Muscle of leg (tissue), 11 donors: ENCODE measurements around the gene ARHGEF16. TPM values are rescaled to one million over a fixed set of nuclear protein-coding genes. Genes with fewer than 3 reads are reported as not detected.

Source experiments
- DNase-seq: peaks from one replicate; pipeline ENCODE4 v3.0.0; 2013
- H3K27ac ChIP-seq: one replicate; pipeline ENCODE4 v1.5.1; 2013; ENCODE audit warnings: mild to moderate bottlenecking, low read length, control low read depth
- H3K27me3 ChIP-seq: one replicate; pipeline ENCODE4 v1.6.1; 2013; ENCODE audit warnings: low read length; ENCODE audit not compliant: control insufficient read depth, insufficient read depth
- H3K36me3 ChIP-seq: one replicate; pipeline ENCODE4 v1.6.1; 2013; ENCODE audit warnings: low read length; ENCODE audit not compliant: control insufficient read depth, insufficient read depth
- H3K4me1 ChIP-seq: one replicate; pipeline ENCODE4 v1.6.1; 2013; ENCODE audit warnings: low read length; ENCODE audit not compliant: control insufficient read depth, insufficient read depth
- H3K4me3 ChIP-seq: one replicate; pipeline ENCODE4 v1.5.1; 2013; ENCODE audit warnings: low read length, control low read depth
- H3K9me3 ChIP-seq: replicated peaks from 2 replicates; pipeline ENCODE4 v1.6.1; 2013; ENCODE audit warnings: low read depth, low read length; ENCODE audit not compliant: control insufficient read depth
- WGBS: methylation state at CpG from one replicate; pipeline ENCODE4 v1.1.5; 2013; ENCODE audit warnings: missing lambda C conversion rate; ENCODE audit not compliant: insufficient coverage; 5-methylcytosine and 5-hydroxymethylcytosine counted together
- polyA plus RNA-seq, 8 donors: library from polyadenylated mRNA; unstranded; fragments of 120-200 nt; gene quantifications; one replicate each; pipeline versions ENCODE4 v1.2.1 to v1.2.3, GENCODE V29; 2013; ENCODE audit warnings: inconsistent platforms in 1 of 8, low replicate concordance in 1 of 8; ENCODE audit not compliant: insufficient read length in 8 of 8, insufficient read depth in 1 of 8
- total RNA-seq: library from RNA; stranded (reverse); fragments of 120-200 nt; gene quantifications from one replicate; pipeline ENCODE4 v1.2.4, GENCODE V29; 2013

Gene ARHGEF16
- total and polyA plus RNA-seq, 9 donors = 0.35 to 2.3 (median 0.53) TPM

DNA sequence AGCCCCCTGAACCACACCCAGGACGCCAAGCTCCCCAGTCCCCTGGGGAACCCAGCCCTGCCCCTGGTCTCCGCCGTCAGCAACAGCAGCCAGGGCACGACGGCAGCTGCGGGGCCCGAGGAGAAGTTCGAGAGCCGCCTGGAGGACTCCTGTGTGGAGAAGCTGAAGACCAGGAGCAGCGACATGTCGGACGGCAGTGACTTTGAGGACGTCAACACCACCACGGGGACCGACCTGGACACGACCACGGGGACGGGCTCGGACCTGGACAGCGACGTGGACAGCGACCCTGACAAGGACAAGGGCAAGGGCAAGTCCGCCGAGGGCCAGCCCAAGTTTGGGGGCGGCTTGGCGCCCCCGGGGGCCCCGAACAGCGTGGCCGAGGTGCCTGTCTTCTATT, 42.7 kb upstream of the ARHGEF16 start:
- Histone ChIP-seq H3K4me1 (peaks cover 7% of the 10 kb centered on the region), H3K36me3 (no peaks in the 10 kb centered on the region), H3K27me3 (peaks cover 14% of the 10 kb centered on the region), H3K4me3 (no peak overlapping the region), H3K27ac (no peak overlapping the region), H3K9me3 (peaks cover 3% of the 10 kb centered on the region)
- DNase-seq = no peak
- WGBS = 83% methylated on average over 28 of the region's 30 CpGs

DNA sequence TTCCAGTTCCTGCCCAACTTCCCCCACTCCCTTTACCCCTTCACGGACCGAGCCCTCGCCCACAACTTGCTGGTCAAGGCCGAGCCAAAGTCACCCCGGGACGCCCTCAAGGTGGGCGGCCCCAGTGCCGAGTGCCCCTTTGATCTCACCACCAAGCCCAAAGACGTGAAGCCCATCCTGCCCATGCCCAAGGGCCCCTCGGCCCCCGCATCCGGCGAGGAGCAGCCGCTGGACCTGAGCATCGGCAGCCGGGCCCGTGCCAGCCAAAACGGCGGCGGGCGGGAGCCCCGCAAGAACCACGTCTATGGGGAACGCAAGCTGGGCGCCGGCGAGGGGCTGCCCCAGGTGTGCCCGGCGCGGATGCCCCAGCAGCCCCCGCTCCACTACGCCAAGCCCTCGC, 42.1 kb upstream of the ARHGEF16 start:
- Histone ChIP-seq H3K4me3 (no peak overlapping the region), H3K27ac (no peak overlapping the region), H3K4me1 (peaks cover 7% of the 10 kb centered on the region), H3K27me3 (peaks cover 14% of the 10 kb centered on the region), H3K9me3 (peaks cover 8% of the 10 kb centered on the region), H3K36me3 (no peaks in the 10 kb centered on the region)
- 90% methylated on average over 30 of the region's 33 CpGs for WGBS
- DNase-seq = no peak

DNA sequence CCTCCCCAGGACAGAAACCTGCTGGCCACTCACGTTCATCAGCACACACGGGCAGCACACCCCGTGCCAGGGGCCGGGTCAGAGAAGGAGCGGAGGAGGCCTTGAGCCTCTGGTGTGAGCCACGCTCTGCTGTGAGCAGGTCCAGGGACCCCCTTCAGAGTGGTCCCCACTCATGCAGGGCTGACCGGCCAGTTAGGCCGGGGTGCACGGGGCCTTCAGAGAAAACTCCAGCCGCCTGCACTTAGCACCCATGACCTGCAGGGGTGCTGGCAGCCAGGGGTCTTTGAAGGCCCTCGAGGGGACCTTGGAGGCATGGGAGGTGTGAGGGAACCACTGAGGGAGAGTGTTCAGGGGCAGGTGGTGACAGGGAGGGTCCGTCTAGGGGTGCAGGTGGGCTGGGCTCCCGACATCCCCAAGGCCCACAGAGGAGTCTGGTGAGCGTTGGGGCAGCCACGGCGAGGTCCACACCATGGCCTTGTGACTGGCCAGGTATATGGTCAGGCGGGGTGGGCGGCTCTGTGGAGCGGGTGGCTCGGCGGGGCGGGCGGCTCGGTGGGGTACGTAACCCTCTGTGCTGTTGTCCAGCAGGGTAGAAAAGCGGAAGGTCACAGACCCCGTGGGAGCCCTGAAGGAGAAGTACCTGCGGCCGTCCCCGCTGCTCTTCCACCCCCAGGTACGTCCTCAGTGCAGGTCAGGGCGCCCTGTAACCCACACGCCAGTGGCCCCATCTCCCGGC, 40.3 kb upstream of the ARHGEF16 start:
- DNase-seq = no peak
- peaks cover 7% of the 10 kb centered on the region for H3K4me1 ChIP-seq
- no peaks in the 10 kb centered on the region for H3K36me3 ChIP-seq
- WGBS = 91% methylated on average over 34 of the region's 34 CpGs
- no peak overlapping the region for H3K4me3 ChIP-seq
- peaks cover 8% of the 10 kb centered on the region for H3K9me3 ChIP-seq
- no peak overlapping the region for H3K27ac ChIP-seq
- H3K27me3 ChIP-seq = peaks cover 9% of the 10 kb centered on the region

DNA sequence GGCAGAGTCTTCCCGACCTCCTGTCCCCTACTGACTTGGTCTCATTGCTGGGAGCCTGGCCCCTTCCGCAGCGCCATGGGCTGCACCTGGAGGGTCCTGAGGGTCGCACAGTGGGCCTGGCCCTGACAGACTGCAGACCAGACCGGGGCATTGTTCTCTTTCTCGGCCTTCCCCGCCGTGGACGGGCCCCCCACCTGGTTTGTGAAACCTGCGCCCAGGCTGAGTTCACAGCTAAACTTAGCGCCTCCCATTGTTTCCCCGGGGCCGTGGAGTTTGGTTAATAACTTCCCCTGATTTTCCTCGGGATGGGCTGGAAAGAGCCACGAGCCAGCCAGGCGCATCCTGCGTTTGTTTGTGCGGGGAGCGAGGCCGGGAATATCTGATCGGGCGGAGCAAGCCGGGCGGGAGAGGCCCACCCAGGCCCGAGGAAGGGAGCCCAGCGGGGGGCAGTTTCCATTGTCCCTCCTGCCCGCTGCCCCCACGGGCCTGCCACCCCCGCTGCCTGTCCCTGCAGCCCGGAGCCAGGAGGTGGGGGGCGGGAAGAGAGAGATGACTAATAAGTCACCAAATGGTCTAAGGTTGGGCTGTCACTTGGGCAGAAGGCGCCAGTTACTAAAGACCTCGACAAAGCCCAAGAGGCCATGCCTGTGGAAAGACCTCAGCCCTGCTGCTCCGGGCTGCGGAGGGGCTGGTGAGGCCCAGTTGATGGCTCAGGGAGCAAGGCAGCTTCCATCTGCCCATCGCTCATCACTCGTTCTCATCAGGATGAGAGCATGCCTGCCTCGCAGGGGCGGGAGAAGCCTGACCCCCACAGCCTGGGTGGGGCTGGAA, 39.0 kb upstream of the ARHGEF16 start:
- Histone ChIP-seq H3K27me3 (peaks cover 16% of the 10 kb centered on the region), H3K27ac (peak overlapping the region; percentile 59)

DNA sequence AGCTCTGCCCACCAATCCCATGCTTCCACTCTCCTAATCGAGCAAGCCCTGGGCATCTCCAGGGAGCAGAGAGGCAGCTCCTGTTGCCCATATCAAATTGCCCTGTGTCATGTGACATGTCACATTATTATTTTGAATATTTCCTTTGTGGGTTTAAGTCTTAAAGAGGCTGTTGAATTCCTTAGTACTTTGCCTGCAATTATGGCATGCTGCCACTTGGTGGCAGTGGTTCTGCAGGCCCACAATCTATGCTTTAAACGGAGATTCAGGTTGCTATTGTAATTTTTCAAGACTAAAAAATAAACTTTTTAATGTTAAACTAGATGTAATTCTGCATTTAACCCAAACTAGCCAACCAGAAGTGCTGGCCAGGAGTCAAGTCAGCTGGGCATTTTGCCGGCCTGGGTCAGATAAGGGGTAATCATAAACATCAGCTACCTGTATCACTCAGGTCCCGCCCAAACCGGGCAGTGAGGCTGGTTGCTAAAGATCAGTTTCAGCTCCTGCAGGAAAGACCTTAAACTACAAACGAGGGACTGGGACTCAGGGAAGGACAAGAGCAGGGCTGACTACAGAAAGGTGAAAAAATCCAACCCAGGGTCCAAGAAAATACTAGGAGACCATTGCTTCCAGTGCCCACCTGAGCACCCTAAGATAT, 37.3 kb upstream of the ARHGEF16 start:
- no peak for DNase-seq
- H3K4me3 ChIP-seq = no peak overlapping the region
- no peak overlapping the region for H3K27ac ChIP-seq
- 81% methylated on average over 3 of the region's 6 CpGs for WGBS
- no peaks in the 10 kb centered on the region for H3K36me3 ChIP-seq
- H3K4me1 ChIP-seq = peaks cover 2% of the 10 kb centered on the region
- peaks cover 8% of the 10 kb centered on the region for H3K9me3 ChIP-seq
- peaks cover 23% of the 10 kb centered on the region for H3K27me3 ChIP-seq

More for the DNA sequence above, 39.0 kb upstream of the ARHGEF16 start:
- peak; percentile 25 for DNase-seq
- Histone ChIP-seq H3K4me3 (no peak overlapping the region), H3K36me3 (no peaks in the 10 kb centered on the region), H3K4me1 (peaks cover 7% of the 10 kb centered on the region), H3K9me3 (peaks cover 8% of the 10 kb centered on the region)
- 56% methylated on average over 31 of the region's 39 CpGs for WGBS

DNA sequence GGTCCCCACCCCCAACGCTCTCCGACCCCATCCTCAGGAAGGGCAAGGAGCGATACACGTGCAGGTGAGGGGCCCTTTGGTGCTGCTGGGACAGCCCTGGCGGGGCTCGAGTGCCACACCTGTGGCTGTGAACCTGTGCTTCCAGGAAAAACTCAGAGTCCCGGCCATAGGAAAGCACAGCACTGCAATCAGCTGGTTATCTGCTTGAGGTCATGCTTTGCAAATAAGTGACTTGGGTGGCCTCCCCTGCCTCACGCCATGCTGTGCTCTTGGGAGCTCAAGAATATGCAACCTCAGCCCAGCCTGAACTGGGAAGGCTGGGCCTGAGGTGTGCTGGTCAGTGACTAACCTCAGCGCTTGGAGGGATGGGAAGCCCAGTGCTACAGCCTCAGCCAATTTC, 36.5 kb upstream of the ARHGEF16 start:
- Histone ChIP-seq H3K9me3 (peaks cover 8% of the 10 kb centered on the region), H3K27ac (no peak overlapping the region), H3K36me3 (no peaks in the 10 kb centered on the region), H3K4me1 (peaks cover 2% of the 10 kb centered on the region), H3K4me3 (no peak overlapping the region), H3K27me3 (peaks cover 26% of the 10 kb centered on the region)
- no peak for DNase-seq
- WGBS = 90% methylated on average over 9 of the region's 9 CpGs

DNA sequence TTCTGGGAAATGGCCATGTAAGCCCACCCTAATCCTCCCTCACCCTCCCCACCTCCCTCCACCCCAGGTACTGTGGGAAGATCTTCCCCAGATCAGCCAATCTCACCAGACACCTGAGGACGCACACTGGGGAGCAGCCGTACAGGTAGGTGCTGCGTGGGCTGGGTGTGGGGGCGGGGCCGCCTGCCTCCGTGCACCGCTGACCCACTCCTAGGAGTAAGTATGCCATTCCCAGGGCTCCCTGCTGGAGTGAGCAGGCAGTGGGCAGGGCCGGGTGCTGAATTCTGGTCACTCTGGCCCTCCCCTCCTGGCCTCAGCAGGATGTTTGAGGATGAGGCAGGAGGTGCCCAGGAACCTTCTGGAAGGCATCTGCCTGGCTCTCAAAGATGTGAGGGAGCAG, 35.9 kb upstream of the ARHGEF16 start:
- no peak overlapping the region for H3K4me3 ChIP-seq
- 97% methylated on average over 5 of the region's 8 CpGs for WGBS
- H3K9me3 ChIP-seq = peaks cover 8% of the 10 kb centered on the region
- peaks cover 25% of the 10 kb centered on the region for H3K27me3 ChIP-seq
- H3K27ac ChIP-seq = no peak overlapping the region
- no peaks in the 10 kb centered on the region for H3K36me3 ChIP-seq
- peaks cover 2% of the 10 kb centered on the region for H3K4me1 ChIP-seq
- no peak for DNase-seq

DNA sequence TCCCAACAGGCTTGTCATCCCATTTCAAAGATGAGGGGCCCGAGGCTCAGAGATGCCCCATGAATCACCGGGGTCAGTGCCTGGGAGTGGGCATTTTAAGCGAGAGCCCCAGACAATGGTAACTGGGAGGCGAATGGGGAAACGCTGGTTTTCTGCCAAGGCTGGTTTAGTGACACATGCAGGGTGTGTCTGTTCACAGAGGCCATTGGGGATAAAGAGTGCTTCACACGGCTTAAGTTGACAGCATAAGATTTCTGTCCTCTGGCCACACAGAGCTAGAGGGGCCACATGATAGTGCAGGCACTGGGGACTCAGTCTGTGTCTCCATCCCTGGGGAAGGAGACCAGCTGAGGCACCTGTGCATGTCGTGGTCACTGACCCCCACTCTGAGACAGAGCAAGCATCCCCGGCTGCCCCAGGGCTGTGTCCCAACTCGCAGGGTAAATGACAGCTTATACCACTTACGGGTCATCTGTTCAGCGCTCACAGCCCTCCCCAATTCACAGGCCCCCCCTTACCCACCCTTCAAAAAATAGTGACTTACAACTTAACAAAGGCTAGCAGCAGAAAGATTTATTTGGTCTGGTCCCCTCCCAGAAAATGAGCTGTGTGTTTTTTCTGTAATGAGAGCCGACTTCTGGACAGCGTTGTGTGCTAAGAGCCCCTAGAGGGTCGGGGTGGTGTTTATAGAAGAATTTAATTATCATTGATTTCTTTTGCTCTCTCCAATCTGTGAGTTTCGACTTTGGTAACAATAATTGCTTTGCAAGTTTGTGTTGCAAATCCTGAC, 34.9 kb upstream of the ARHGEF16 start:
- 65% methylated on average over 7 of the region's 15 CpGs for WGBS
- Histone ChIP-seq H3K4me3 (no peak overlapping the region), H3K9me3 (peaks cover 8% of the 10 kb centered on the region), H3K27me3 (peaks cover 31% of the 10 kb centered on the region), H3K4me1 (peaks cover 5% of the 10 kb centered on the region), H3K36me3 (no peaks in the 10 kb centered on the region), H3K27ac (no peak overlapping the region)
- no peak for DNase-seq

DNA sequence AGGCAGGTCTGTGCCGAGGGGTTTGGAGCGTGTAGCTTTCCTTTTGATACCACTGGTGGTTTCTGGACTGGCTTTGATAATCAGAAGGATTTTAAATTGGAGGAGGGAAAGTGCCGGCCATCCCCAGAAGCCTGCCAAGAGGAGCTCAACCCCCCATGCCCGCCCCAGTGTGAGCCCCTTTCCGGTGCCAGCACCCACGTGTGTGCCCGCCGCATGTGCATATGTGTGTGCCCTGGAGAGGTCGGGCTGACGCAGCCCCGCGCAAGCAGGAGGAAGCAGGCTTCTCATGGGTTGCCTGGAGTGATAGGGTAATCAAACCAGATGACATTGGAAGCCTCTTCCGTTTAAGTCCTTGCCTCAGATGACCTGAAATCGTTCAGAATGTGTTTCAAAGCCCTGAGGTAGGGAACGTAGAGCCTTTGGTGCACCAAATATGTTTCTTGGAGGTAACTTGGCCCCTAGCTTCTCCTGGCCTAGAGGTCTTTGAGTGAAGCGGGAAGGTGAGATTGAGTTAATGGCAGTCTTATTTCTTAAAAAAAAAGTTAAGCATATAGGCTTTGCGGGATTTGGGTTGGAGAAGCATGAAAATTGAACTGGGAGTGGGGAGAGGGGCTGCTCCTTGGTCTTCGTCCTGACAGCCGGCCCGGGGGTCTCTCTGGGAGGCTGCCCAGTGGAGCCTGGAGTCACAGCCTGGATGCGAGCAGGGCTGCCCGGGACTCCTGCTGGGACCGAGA, 34.1 kb upstream of the ARHGEF16 start:
- H3K4me1 ChIP-seq = peaks cover 5% of the 10 kb centered on the region
- DNase-seq = no peak
- H3K27ac ChIP-seq = no peak overlapping the region
- no peak overlapping the region for H3K4me3 ChIP-seq
- WGBS = 83% methylated on average over 22 of the region's 23 CpGs
- no peaks in the 10 kb centered on the region for H3K36me3 ChIP-seq
- H3K9me3 ChIP-seq = peaks cover 8% of the 10 kb centered on the region
- H3K27me3 ChIP-seq = peaks cover 31% of the 10 kb centered on the region
